NCI-H446 treated with DMSO at 0.1 percent for 48 hours (cell line): ENCODE results near the gene MTG2.

Experiments
- DNase-seq: peaks from one replicate; lab custom pipeline; 2025; lab: John Stamatoyannopoulos, UW

Gene MTG2

GRCh38 chr20:62183426-62184142 lies 756 bp downstream of the MTG2 start:
- DNase-seq: no peak

GRCh38 chr20:62186096-62186426 lies 3.2 kb downstream of the MTG2 start:
- DNase-seq: no peak

- DNase-seq: no peak
Observed at GRCh38 chr20:62186887-62187866, 4.3 kb downstream of the MTG2 start.

- no peak for DNase-seq
Observed at GRCh38 chr20:62190639-62191411, 8.0 kb downstream of the MTG2 start.

- DNase-seq: no peak
Observed at GRCh38 chr20:62191781-62192559, 9.1 kb downstream of the MTG2 start.

- no peak for DNase-seq
Observed at GRCh38 chr20:62192635-62193034, 9.8 kb downstream of the MTG2 start.

- DNase-seq: no peak
Observed at GRCh38 chr20:62193079-62194025, 10.5 kb downstream of the MTG2 start.

- DNase-seq: no peak
Observed at GRCh38 chr20:62195075-62195405, 12.2 kb downstream of the MTG2 start.

- no peak for DNase-seq
Observed at GRCh38 chr20:62195736-62196135, 12.9 kb downstream of the MTG2 start.

- DNase-seq: no peak
Observed at GRCh38 chr20:62196286-62196685, 13.5 kb downstream of the MTG2 start.

- no peak for DNase-seq
Observed at GRCh38 chr20:62197311-62197710, 14.5 kb downstream of the MTG2 start.

- DNase-seq: no peak
Observed at GRCh38 chr20:62197801-62198200, 15.0 kb downstream of the MTG2 start.

GRCh38 chr20:62198496-62198895 lies 15.7 kb downstream of the MTG2 start:
- DNase-seq: no peak

GRCh38 chr20:62198931-62199330 lies 16.1 kb downstream of the MTG2 start:
- DNase-seq: no peak

- DNase-seq: no peak
Observed at GRCh38 chr20:62200491-62201172, 17.8 kb downstream of the MTG2 start.

- no peak for DNase-seq
Observed at GRCh38 chr20:62201173-62202082, 18.6 kb downstream of the MTG2 start.

GRCh38 chr20:62202083-62202395 lies 19.2 kb downstream of the MTG2 start:
- no peak for DNase-seq

GRCh38 chr20:62202676-62203377 lies 20.0 kb downstream of the MTG2 start:
- DNase-seq: no peak
